HUES48 (cell line): ENCODE data around the gene AGAP1.
A peak's percentile ranks its signal among the peaks of the same experiment; 100 is the strongest.

Source experiments
- H3K27ac ChIP-seq: one replicate; pipeline ENCODE4 v1.7.0; 2013; ENCODE audit warnings: low read depth, low read length, inconsistent platforms
- H3K27me3 ChIP-seq: 2 replicates; pipeline ENCODE4 v1.6.1; 2013; ENCODE audit warnings: mild to moderate bottlenecking, low read length; ENCODE audit not compliant: control insufficient read depth, insufficient read depth
- H3K36me3 ChIP-seq: 2 replicates; pipeline ENCODE4 v1.6.1; 2013; ENCODE audit warnings: low read length; ENCODE audit not compliant: control insufficient read depth, insufficient read depth
- H3K4me1 ChIP-seq: 2 replicates; pipeline ENCODE4 v1.6.1; 2013; ENCODE audit warnings: mild to moderate bottlenecking, low read length; ENCODE audit not compliant: control insufficient read depth, insufficient read depth
- H3K4me3 ChIP-seq: 2 replicates; pipeline ENCODE4 v1.5.1; 2013; ENCODE audit warnings: mild to moderate bottlenecking, low read depth, low read length
- H3K9ac ChIP-seq: 2 replicates; pipeline ENCODE4 v1.6.1; 2013; ENCODE audit warnings: mild to moderate bottlenecking, low read depth, low read length, moderate library complexity
- H3K9me3 ChIP-seq: 2 replicates; pipeline ENCODE4 v1.6.1; 2013; ENCODE audit warnings: low read length; ENCODE audit not compliant: control insufficient read depth, insufficient read depth

The AGAP1 gene

DNA sequence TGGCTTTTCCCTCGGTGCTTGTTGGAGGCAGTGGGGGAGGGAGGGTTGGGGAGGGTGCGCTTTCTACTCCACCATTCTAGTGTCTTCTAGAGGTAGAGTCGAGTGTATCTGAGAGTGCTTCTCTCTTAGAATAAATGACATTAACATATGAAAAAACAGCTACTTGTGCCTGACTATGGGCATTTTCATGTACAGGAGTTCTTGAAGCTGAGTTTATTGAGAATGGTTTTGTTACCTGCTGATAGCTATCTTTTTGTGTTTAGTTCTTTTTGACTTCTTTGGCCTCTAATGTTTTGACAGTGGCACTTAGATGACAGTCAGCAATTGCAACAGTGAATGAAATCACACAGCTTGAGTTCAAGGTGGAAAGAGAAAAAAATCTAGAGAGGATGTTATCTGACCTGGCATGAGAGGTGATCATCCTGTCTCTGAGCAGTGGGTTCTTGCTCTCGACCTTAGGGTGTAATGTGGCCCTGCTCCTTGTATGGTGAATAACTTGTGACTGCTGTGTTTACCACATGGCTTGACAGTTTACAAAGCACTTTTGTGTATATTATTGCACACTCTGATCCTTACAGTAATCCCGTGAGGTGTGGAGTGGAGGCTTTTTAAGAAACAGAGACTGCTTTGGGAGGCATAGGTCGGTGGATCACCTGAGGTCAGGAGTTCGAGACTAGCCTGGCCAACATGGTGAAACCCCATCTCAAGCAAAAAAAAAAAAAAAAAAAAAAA lies 86.7 kb downstream of the AGAP1 start:
- Histone ChIP-seq H3K27me3 (no peaks in the 10 kb centered on the region), H3K4me3 (no peak overlapping the region), H3K9me3 (no peaks in the 10 kb centered on the region), H3K27ac (peak overlapping the region; percentile 41), H3K36me3 (no peaks in the 10 kb centered on the region), H3K4me1 (peaks cover 60% of the 10 kb centered on the region), H3K9ac (no peak overlapping the region)

DNA sequence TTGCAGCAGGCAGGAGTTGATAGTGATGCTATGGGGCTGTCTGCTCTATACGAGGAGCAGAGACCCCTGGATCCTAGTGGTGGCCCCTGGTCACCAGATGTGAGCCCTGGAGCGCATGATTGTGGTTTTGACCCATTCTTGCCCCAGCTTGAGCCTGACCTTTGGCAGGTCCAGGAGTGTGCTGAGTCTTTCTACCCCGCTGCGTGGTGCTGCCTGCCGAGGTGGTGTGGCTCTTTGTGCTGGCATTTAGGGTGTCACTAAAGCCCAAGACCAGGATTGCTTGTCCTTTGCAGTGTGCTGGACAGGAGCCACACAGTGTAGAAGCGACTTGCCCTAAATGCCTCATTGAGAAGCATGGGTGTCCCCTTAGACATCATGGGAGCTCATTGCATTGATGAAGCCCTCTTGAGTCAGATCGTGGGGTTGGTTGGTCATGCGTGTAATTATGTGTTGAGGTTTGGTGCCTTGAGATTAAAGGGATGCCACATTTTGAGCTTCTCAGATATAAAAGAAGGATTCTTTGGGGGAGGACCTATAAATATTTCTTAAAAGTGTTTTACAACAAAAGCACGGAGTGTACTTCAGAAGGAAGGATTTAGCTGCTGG lies 88.3 kb downstream of the AGAP1 start:
- no peak overlapping the region for H3K4me3 ChIP-seq
- H3K9ac ChIP-seq, result no peak overlapping the region
- H3K4me1 ChIP-seq, result peaks cover 57% of the 10 kb centered on the region
- no peak overlapping the region for H3K27ac ChIP-seq
- H3K36me3 ChIP-seq, result no peaks in the 10 kb centered on the region
- no peaks in the 10 kb centered on the region for H3K9me3 ChIP-seq
- H3K27me3 ChIP-seq, result no peaks in the 10 kb centered on the region

DNA sequence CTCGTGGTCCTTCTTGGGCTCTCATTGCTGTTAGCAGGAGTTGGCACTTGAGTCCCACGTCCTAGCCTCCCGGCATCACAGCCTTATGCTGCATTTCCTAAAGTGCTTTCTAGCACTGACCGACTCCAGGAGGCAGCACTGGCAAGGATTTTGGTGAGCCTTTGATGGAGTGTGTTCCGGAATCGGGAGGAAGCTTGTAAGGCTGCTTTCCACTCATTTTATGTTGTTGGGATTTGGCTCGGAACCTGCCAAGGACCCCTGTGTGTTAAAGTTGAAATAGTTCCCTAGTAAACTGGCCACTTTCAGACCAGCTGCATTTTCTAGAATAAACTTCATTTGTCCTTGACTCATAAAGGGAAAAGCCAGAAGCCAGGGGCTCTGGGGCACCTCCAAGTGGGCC lies 88.9 kb downstream of the AGAP1 start:
- H3K27ac ChIP-seq, result no peak overlapping the region
- H3K4me3 ChIP-seq, result no peak overlapping the region
- H3K36me3 ChIP-seq, result no peaks in the 10 kb centered on the region
- no peaks in the 10 kb centered on the region for H3K9me3 ChIP-seq
- no peak overlapping the region for H3K9ac ChIP-seq
- peaks cover 53% of the 10 kb centered on the region for H3K4me1 ChIP-seq
- no peaks in the 10 kb centered on the region for H3K27me3 ChIP-seq

DNA sequence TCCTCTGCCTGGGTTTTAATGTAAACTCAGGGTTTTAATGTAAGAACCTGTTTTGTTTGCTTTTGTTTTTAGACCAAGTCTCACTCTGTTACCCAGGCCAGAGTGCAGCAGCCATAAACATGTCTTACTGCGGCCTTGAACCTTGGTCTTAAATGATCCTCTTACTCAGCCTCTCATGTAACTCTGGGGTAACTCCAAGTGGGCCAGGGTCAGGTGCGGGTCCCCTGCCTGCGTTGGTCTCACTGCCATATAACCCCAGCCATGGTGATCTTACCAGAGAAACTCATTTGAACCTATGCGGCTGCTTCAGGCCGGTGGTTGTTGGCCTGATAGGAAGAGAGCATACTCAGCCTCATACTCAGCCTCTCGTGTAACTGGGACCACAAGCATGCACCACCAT lies 89.3 kb downstream of the AGAP1 start:
- H3K9me3 ChIP-seq, result no peaks in the 10 kb centered on the region
- no peaks in the 10 kb centered on the region for H3K36me3 ChIP-seq
- H3K4me3 ChIP-seq, result no peak overlapping the region
- no peak overlapping the region for H3K27ac ChIP-seq
- no peak overlapping the region for H3K9ac ChIP-seq
- H3K4me1 ChIP-seq, result peaks cover 49% of the 10 kb centered on the region
- H3K27me3 ChIP-seq, result no peaks in the 10 kb centered on the region

DNA sequence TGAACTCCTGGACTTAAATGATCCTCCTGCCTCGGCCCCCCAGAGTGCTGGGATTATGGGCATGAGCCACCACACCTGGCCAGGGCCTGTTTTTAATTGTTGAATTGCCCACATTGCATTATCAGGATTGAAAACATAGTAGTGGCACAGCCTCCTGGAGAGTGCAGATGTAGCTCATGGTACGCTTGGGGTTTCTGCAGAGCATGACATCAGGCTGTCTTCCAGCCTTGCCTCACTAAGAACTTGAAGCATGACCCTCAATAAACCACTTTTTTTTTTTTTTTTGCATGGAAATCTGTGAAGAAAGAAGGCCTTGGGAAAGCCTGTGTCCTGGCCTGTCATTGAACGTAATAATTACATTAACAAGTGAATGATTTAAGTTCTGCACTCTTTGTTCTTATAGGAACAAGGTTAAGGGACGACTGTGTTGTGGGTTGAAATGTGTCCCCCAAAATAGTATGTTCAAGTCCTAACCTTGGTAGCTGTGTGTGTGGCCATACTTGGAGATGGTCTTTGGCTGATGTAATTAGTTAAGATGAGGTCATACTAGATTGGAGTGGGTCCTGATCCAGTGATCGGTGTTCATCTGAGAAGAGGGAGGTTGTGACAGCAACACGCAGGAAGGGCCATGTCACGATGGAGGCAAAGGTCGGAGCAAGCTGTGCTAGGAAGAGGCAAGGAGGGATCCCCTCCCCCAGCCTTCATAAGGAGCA lies 90.2 kb downstream of the AGAP1 start:
- H3K4me1 ChIP-seq, result peaks cover 44% of the 10 kb centered on the region
- no peaks in the 10 kb centered on the region for H3K36me3 ChIP-seq
- H3K9ac ChIP-seq, result no peak overlapping the region

DNA sequence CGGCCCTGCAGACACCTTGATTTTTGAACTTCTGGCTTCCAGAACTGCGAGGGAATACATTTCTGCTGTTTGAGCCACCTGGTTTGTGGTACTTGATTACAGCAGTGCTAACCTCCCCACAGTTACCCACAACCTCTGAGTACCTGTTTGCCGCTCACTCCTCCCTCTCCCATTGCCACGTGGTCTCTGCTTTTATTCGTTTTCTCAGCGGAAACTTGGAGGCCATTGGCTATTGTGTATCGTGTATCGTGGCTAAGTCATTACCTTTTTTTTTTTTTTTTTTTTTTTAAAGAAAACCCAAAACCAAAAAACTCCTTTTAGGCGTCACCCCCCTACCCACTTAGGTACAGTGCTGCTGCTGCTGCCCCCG lies 90.8 kb downstream of the AGAP1 start:
- no peaks in the 10 kb centered on the region for H3K27me3 ChIP-seq
- no peak overlapping the region for H3K4me3 ChIP-seq
- no peak overlapping the region for H3K27ac ChIP-seq
- no peak overlapping the region for H3K9ac ChIP-seq
- H3K9me3 ChIP-seq, result no peaks in the 10 kb centered on the region
- H3K4me1 ChIP-seq, result peaks cover 44% of the 10 kb centered on the region
- no peaks in the 10 kb centered on the region for H3K36me3 ChIP-seq

More for the DNA sequence above, 90.2 kb downstream of the AGAP1 start:
- Histone ChIP-seq H3K9me3 (no peaks in the 10 kb centered on the region), H3K4me3 (no peak overlapping the region), H3K27me3 (no peaks in the 10 kb centered on the region), H3K27ac (no peak overlapping the region)

DNA sequence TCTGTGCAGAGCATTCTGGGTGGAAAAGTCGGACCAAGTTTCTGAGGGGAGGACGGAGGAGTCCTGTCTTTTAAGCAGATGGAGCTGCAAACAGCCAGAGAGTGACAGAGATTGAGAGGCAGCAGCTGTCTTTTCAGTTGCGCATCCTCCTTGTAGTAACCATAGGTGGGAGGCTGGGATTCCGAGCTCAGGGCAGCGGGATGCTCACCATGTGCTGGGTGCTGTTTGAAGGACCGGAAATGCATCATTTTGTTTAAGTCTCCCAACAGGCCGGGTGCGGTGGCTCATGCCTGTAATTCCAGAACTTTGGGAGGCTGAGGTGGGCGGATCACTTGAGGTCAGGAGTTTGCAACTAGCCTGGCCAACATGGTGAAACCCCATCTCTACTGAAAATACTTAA lies 93.4 kb downstream of the AGAP1 start:
- Histone ChIP-seq H3K27ac (no peak overlapping the region), H3K9me3 (no peaks in the 10 kb centered on the region), H3K27me3 (no peaks in the 10 kb centered on the region), H3K9ac (no peak overlapping the region), H3K36me3 (no peaks in the 10 kb centered on the region), H3K4me1 (peaks cover 35% of the 10 kb centered on the region), H3K4me3 (no peak overlapping the region)

DNA sequence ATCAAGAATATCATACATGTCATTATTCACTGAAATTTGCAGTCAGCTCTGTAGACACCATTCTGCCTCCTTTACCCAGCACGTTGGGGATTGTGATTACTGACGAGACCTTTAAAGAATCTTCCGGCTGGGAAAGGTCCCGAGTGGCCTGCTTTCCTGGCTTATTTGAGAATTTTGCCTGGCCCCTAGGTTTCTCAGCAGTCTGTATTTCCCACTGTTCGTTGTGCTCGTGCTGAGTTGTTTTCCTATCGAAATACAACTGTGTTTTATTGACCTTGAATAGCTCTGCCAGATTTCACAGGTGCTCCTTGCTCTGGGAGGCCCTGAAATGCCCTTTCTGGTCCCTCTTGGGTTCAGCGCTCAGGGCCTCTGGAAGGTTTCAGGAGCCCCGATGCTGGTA lies 94.9 kb downstream of the AGAP1 start:
- Histone ChIP-seq H3K4me1 (peaks cover 32% of the 10 kb centered on the region), H3K36me3 (no peaks in the 10 kb centered on the region), H3K9ac (no peak overlapping the region), H3K4me3 (no peak overlapping the region), H3K27ac (no peak overlapping the region), H3K9me3 (no peaks in the 10 kb centered on the region), H3K27me3 (no peaks in the 10 kb centered on the region)

DNA sequence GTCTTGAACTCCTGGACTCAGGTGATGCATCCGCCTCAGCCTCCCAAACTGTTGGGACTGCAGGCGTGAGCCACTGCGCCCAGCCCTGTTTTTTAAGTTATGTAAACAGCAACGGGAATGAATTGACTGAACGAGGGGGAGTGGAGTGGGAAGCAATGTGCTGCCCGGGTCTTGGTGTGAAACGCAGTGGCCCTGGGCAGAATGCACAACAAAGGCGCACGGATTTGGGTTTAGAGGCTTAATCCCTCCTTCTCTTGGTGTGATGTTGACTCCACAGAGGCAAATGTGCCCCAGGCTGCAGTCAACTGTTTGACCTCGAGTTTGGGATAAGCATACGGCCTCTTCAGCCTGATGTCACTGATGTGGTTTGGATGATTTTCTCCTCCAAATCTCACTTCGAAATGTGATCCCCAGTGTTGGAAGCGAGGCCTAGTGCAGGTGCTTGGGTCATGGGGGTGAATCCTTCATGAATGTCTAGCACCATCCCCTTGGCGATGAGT lies 97.4 kb downstream of the AGAP1 start:
- Histone ChIP-seq H3K27ac (no peak overlapping the region), H3K27me3 (no peaks in the 10 kb centered on the region), H3K4me3 (no peak overlapping the region), H3K36me3 (no peaks in the 10 kb centered on the region), H3K9me3 (no peaks in the 10 kb centered on the region), H3K4me1 (peaks cover 11% of the 10 kb centered on the region), H3K9ac (no peak overlapping the region)

DNA sequence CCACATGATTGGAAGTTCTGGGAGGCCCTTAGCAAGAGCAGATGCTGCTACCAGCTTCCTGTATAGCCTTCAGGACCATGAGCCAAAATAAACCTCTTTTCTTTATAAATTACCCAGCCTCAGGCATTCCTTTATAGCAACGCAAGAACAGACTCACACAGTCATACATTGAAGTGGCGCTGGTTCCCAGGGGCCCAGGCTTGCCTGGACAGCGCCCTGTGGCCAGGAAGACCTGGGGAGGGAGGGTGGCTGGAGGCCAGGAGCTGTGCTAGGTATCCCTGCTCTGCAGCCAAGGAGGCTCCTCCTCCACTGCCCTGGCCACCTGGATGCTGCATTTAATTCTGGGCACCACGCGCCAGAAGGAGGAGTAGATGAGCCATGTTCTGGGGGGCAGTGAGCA lies 98.1 kb downstream of the AGAP1 start:
- H3K4me1 ChIP-seq, result peaks cover 7% of the 10 kb centered on the region
- no peak overlapping the region for H3K4me3 ChIP-seq
- no peak overlapping the region for H3K27ac ChIP-seq
- H3K27me3 ChIP-seq, result no peaks in the 10 kb centered on the region
- H3K9me3 ChIP-seq, result no peaks in the 10 kb centered on the region
- H3K36me3 ChIP-seq, result no peaks in the 10 kb centered on the region
- H3K9ac ChIP-seq, result no peak overlapping the region

DNA sequence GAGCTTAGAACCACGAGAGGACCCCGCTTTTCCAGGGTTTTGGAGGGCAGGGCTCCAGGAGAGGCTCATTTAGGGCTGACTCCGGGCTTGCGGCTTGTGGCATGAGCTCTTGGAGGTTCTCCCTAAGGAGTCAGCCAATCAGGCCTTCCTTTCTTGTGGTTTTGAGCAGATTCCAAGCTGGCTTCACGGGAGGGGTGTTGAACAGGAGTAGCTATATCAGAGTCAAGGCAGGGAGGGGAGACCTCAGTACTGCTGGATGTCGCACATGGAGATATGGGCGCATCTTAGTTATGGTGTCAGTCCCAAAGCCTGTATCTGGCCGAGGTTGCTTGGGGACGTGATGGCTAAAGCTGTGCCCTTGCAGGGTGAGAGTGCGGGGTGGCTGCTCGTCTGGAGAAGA lies 98.6 kb downstream of the AGAP1 start:
- Histone ChIP-seq H3K27me3 (no peaks in the 10 kb centered on the region), H3K9ac (no peak overlapping the region), H3K9me3 (no peaks in the 10 kb centered on the region), H3K4me3 (no peak overlapping the region), H3K4me1 (peaks cover 3% of the 10 kb centered on the region; the same call in 1 of the 2 replicates), H3K27ac (no peak overlapping the region), H3K36me3 (no peaks in the 10 kb centered on the region)
